HG02852 (cell line): Measurements from ENCODE around the gene SLC9A9.

Experiments
- ATAC-seq: cut with Tn5 transposase; IDR thresholded peaks from one replicate; pipeline ENCODE4 v1.9.1; 2021; ENCODE audit warnings: mild to moderate bottlenecking, moderate library complexity; ENCODE audit not compliant: unreplicated experiment

The SLC9A9 gene

GRCh38 chr3:143848704-143849103, 436 bp upstream of the SLC9A9 start:
- ATAC-seq: no peak

GRCh38 chr3:143843587-143843986, 4.7 kb downstream of the SLC9A9 start:
- ATAC-seq: no peak

- no peak for ATAC-seq
Observed at GRCh38 chr3:143840636-143841035, 7.6 kb downstream of the SLC9A9 start.

- ATAC-seq: peak; percentile 61
Observed at GRCh38 chr3:143839980-143840379, 8.3 kb downstream of the SLC9A9 start.

- ATAC-seq: no peak
Observed at GRCh38 chr3:143837076-143837475, 11.2 kb downstream of the SLC9A9 start.

- no peak for ATAC-seq
Observed at GRCh38 chr3:143835312-143835711, 13.0 kb downstream of the SLC9A9 start.

- ATAC-seq: peak; percentile 67
Observed at GRCh38 chr3:143832433-143832832, 15.8 kb downstream of the SLC9A9 start.

- ATAC-seq: peak; percentile 75
Observed at GRCh38 chr3:143831994-143832393, 16.3 kb downstream of the SLC9A9 start.

GRCh38 chr3:143831208-143831607, 17.1 kb downstream of the SLC9A9 start:
- peak; percentile 39 for ATAC-seq

- ATAC-seq: no peak
Observed at GRCh38 chr3:143830786-143831185, 17.5 kb downstream of the SLC9A9 start.

- ATAC-seq: no peak
Observed at GRCh38 chr3:143830063-143830462, 18.2 kb downstream of the SLC9A9 start.

GRCh38 chr3:143827425-143827824, 20.8 kb downstream of the SLC9A9 start:
- no peak for ATAC-seq

GRCh38 chr3:143826296-143826695, 22.0 kb downstream of the SLC9A9 start:
- no peak for ATAC-seq

- ATAC-seq: peak; percentile 77
Observed at GRCh38 chr3:143825513-143825912, 22.8 kb downstream of the SLC9A9 start.

- ATAC-seq: no peak
Observed at GRCh38 chr3:143824735-143825385, 23.4 kb downstream of the SLC9A9 start.

- no peak for ATAC-seq
Observed at GRCh38 chr3:143822798-143823197, 25.5 kb downstream of the SLC9A9 start.

- ATAC-seq: no peak
Observed at GRCh38 chr3:143822374-143822773, 25.9 kb downstream of the SLC9A9 start.

- ATAC-seq: no peak
Observed at GRCh38 chr3:143821862-143822261, 26.4 kb downstream of the SLC9A9 start.

- ATAC-seq: no peak
Observed at GRCh38 chr3:143820466-143821221, 27.6 kb downstream of the SLC9A9 start.

GRCh38 chr3:143819890-143820289, 28.4 kb downstream of the SLC9A9 start:
- ATAC-seq: no peak

GRCh38 chr3:143814443-143814889, 33.8 kb downstream of the SLC9A9 start:
- peak; percentile 65 for ATAC-seq

- ATAC-seq: no peak
Observed at GRCh38 chr3:143812481-143812880, 35.8 kb downstream of the SLC9A9 start.
